ENCODE data around the gene TAF7.
A peak's percentile ranks its signal among the peaks of the same experiment; 100 is the strongest.
"Not testable (repeated sequence)": the region's sequence is repeated elsewhere in the genome, so short reads cannot be mapped to it uniquely, and the experiment has no call there.

TAF7 gene

GRCh38 chr5:141338538-141339306 lies 18.1 kb upstream of the TAF7 start, which contains the start of gene PCDHGA2:
Gene PCDHGA2, plus strand, starts transcription at chr5:141338760.
- DNase-seq = no peak

GRCh38 chr5:141332571-141332970 lies 12.0 kb upstream of the TAF7 start:
- DNase-seq = not testable (repeated sequence)

- DNase-seq = peak in 1 of 2 experiments; percentile 26
Measured at GRCh38 chr5:141330299-141331080, 9.9 kb upstream of the TAF7 start, which contains the start of gene PCDHGA1. Gene PCDHGA1, plus strand, starts transcription at chr5:141330514.

- no peak for DNase-seq
Measured at GRCh38 chr5:141328231-141328630, 7.6 kb upstream of the TAF7 start.

GRCh38 chr5:141326088-141326854 lies 5.7 kb upstream of the TAF7 start:
- DNase-seq = no peak

- no peak for DNase-seq
Measured at GRCh38 chr5:141322261-141322660, 1.7 kb upstream of the TAF7 start.

GRCh38 chr5:141319699-141320098 lies 885 bp downstream of the TAF7 start:
- DNase-seq = no peak

GRCh38 chr5:141319202-141319601 lies 1.4 kb downstream of the TAF7 start:
- no peak for DNase-seq

- not testable (repeated sequence) for DNase-seq
Measured at GRCh38 chr5:141316963-141317362, 3.6 kb downstream of the TAF7 start.

GRCh38 chr5:141313711-141314110 lies 6.9 kb downstream of the TAF7 start:
- no peak for DNase-seq

GRCh38 chr5:141306630-141307029 lies 14.0 kb downstream of the TAF7 start:
- no peak for DNase-seq

- DNase-seq = no peak
Measured at GRCh38 chr5:141303756-141304155, 16.8 kb downstream of the TAF7 start, which contains the start of gene SLC25A2. Gene SLC25A2, minus strand, starts transcription at chr5:141304049. Its CDS starts 184 bp downstream, at chr5:141303865.

GRCh38 chr5:141298376-141298775 lies 22.2 kb downstream of the TAF7 start:
- no peak for DNase-seq

- no peak for DNase-seq
Measured at GRCh38 chr5:141272906-141273305, 47.7 kb downstream of the TAF7 start.

GRCh38 chr5:141269195-141269594 lies 51.4 kb downstream of the TAF7 start:
- no peak for DNase-seq
